SU-DHL-6 (cell line): ENCODE measurements around the gene CLDN10.

Source experiments
- H2AFZ ChIP-seq: fragments of 200-600 bp; sonication (generic); 2 replicates; pipeline ENCODE4 v1.6.1; 2014; ENCODE audit warnings: low read depth, mild to moderate bottlenecking, moderate library complexity, mixed read lengths, antibody characterized with exemption, low read length; ENCODE audit not compliant: severe bottlenecking
- H3F3A ChIP-seq: fragments of 200-600 bp; shearing (Covaris generic); 2 replicates; pipeline ENCODE4 v1.6.0; 2016; ENCODE audit warnings: antibody characterized with exemption, mild to moderate bottlenecking; ENCODE audit not compliant: insufficient read depth
- H3K27ac ChIP-seq: fragments of 200-600 bp; sonication (generic); 2 replicates; pipeline ENCODE4 v1.5.1; 2016; ENCODE audit warnings: low read depth, mild to moderate bottlenecking, low read length, moderate library complexity, mixed read lengths
- H3K27me3 ChIP-seq: fragments of 200-600 bp; sonication (generic), shearing (Covaris generic); 2 replicates; pipeline ENCODE4 v1.6.0; 2014; ENCODE audit warnings: mild to moderate bottlenecking, low read length
- H3K36me3 ChIP-seq: fragments of 200-600 bp; sonication (generic); 2 replicates; pipeline ENCODE4 v1.6.1; 2014; ENCODE audit warnings: mild to moderate bottlenecking, low read length, mixed read lengths
- H3K4me2 ChIP-seq: fragments of 300-600, 200-600 bp; shearing (Covaris generic), sonication (generic); 2 replicates; pipeline ENCODE4 v1.6.0; 2014; ENCODE audit warnings: low read length, low read depth, mild to moderate bottlenecking; ENCODE audit not compliant: poor library complexity, severe bottlenecking
- H3K4me3 ChIP-seq: fragments of 200-600 bp; sonication (generic); 2 replicates; pipeline ENCODE4 v1.5.1; 2014; ENCODE audit warnings: antibody characterized with exemption, low read length, mild to moderate bottlenecking, mixed read lengths; ENCODE audit not compliant: insufficient read depth, poor library complexity, severe bottlenecking
- H3K79me2 ChIP-seq: fragments of 200-600 bp; sonication (generic); 2 replicates; pipeline ENCODE4 v1.6.1; 2014; ENCODE audit warnings: mild to moderate bottlenecking, low read length, moderate library complexity; ENCODE audit not compliant: insufficient read depth
- H3K9ac ChIP-seq: fragments of 200-600 bp; sonication (generic); 2 replicates; pipeline ENCODE4 v1.7.0; 2014; ENCODE audit warnings: mild to moderate bottlenecking, low read length
- H3K9me2 ChIP-seq: fragments of 200-600 bp; sonication (generic); replicated peaks from 2 replicates; pipeline ENCODE4 v1.6.1; 2014; ENCODE audit warnings: low read length; ENCODE audit not compliant: insufficient read depth
- H3K9me3 ChIP-seq: fragments of 200-600 bp; sonication (generic); 2 replicates; pipeline ENCODE4 v1.6.1; 2014; ENCODE audit warnings: low read length, mixed read lengths; ENCODE audit not compliant: insufficient read depth
- H4K20me1 ChIP-seq: fragments of 200-600 bp; sonication (generic); 2 replicates; pipeline ENCODE4 v1.6.1; 2014; ENCODE audit warnings: low read depth, mild to moderate bottlenecking, antibody characterized with exemption, low read length, moderate library complexity, mixed read lengths
- EZH2phosphoT487 ChIP-seq: fragments of 200-600 bp; sonication (generic), shearing (Covaris generic); conservative IDR thresholded peaks from 2 replicates; pipeline ENCODE4 v1.6.1; 2018; ENCODE audit warnings: mild to moderate bottlenecking, antibody characterized with exemption, low read length, moderate library complexity, mixed read lengths
- TF ChIP-seq, protein P1 (sequence below): fragments of 200-600 bp; sonication (generic); IDR thresholded peaks from one replicate; pipeline ENCODE4 v1.5.1; 2017; ENCODE audit warnings: antibody characterized with exemption, mild to moderate bottlenecking, low read length, moderate library complexity; ENCODE audit not compliant: insufficient read depth, poor library complexity, severe bottlenecking

CLDN10 gene

GRCh38 chr13:95557013-95557412 lies 4.5 kb downstream of the CLDN10 start:
- H4K20me1 ChIP-seq = no peaks in the 10 kb centered on the region

GRCh38 chr13:95559100-95559499 lies 6.6 kb downstream of the CLDN10 start:
- H4K20me1 ChIP-seq = no peaks in the 10 kb centered on the region
- H3K27me3 ChIP-seq = no peaks in the 10 kb centered on the region
- no peak overlapping the region for H2AFZ ChIP-seq

More at GRCh38 chr13:95557013-95557412, 4.5 kb downstream of the CLDN10 start:
- Histone ChIP-seq H3K27me3 (no peaks in the 10 kb centered on the region), H3K27ac (no peak overlapping the region), H3K9me3 (no peaks in the 10 kb centered on the region), H3K9ac (no peak overlapping the region), H3K9me2 (no peaks in the 10 kb centered on the region), H3F3A (no peaks in the 10 kb centered on the region), H3K4me3 (no peak overlapping the region), H3K4me2 (no peak overlapping the region), H3K79me2 (no peaks in the 10 kb centered on the region), H3K36me3 (no peaks in the 10 kb centered on the region), H2AFZ (no peak overlapping the region)
- no peak for TF ChIP-seq EZH2phosphoT487
- TF ChIP-seq, protein P1, sequence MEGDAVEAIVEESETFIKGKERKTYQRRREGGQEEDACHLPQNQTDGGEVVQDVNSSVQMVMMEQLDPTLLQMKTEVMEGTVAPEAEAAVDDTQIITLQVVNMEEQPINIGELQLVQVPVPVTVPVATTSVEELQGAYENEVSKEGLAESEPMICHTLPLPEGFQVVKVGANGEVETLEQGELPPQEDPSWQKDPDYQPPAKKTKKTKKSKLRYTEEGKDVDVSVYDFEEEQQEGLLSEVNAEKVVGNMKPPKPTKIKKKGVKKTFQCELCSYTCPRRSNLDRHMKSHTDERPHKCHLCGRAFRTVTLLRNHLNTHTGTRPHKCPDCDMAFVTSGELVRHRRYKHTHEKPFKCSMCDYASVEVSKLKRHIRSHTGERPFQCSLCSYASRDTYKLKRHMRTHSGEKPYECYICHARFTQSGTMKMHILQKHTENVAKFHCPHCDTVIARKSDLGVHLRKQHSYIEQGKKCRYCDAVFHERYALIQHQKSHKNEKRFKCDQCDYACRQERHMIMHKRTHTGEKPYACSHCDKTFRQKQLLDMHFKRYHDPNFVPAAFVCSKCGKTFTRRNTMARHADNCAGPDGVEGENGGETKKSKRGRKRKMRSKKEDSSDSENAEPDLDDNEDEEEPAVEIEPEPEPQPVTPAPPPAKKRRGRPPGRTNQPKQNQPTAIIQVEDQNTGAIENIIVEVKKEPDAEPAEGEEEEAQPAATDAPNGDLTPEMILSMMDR = no peak

GRCh38 chr13:95560387-95560786 lies 7.9 kb downstream of the CLDN10 start:
- H3K27ac ChIP-seq = no peak overlapping the region

More at GRCh38 chr13:95559100-95559499, 6.6 kb downstream of the CLDN10 start:
- Histone ChIP-seq H3K9me2 (no peaks in the 10 kb centered on the region), H3K4me3 (no peak overlapping the region), H3F3A (no peaks in the 10 kb centered on the region), H3K9ac (no peak overlapping the region), H3K79me2 (no peaks in the 10 kb centered on the region), H3K36me3 (no peaks in the 10 kb centered on the region), H3K9me3 (no peaks in the 10 kb centered on the region), H3K4me2 (no peak overlapping the region), H3K27ac (no peak overlapping the region)
- TF ChIP-seq, protein P1 = no peak
- no peak for TF ChIP-seq EZH2phosphoT487

More at GRCh38 chr13:95560387-95560786, 7.9 kb downstream of the CLDN10 start:
- no peaks in the 10 kb centered on the region for H3K9me2 ChIP-seq
- no peak overlapping the region for H3K4me2 ChIP-seq
- no peak overlapping the region for H2AFZ ChIP-seq
- no peak overlapping the region for H3K9ac ChIP-seq
- H3K4me3 ChIP-seq = no peak overlapping the region
- no peaks in the 10 kb centered on the region for H3K36me3 ChIP-seq
- no peaks in the 10 kb centered on the region for H3F3A ChIP-seq
- no peaks in the 10 kb centered on the region for H4K20me1 ChIP-seq
- H3K9me3 ChIP-seq = no peaks in the 10 kb centered on the region
- TF ChIP-seq, protein P1 = no peak
- no peak for TF ChIP-seq EZH2phosphoT487
- H3K79me2 ChIP-seq = no peaks in the 10 kb centered on the region
- H3K27me3 ChIP-seq = no peaks in the 10 kb centered on the region
